GM21367 (cell line): ENCODE data around the gene MMP20.

Experiments used
- ATAC-seq: cut with Tn5 transposase; IDR thresholded peaks from one replicate; pipeline ENCODE4 v1.9.1; 2021; ENCODE audit not compliant: unreplicated experiment

MMP20 gene

GRCh38 chr11:102560555-102561011 is 64.5 kb downstream of the MMP20 start:
- peak; percentile 66 for ATAC-seq

- peak; percentile 44 for ATAC-seq
These were observed 65.3 kb downstream of the MMP20 start for GRCh38 chr11:102559839-102560238.

GRCh38 chr11:102555091-102555490 is 70.0 kb downstream of the MMP20 start:
- no peak for ATAC-seq

- ATAC-seq: peak; percentile 72
These were observed 71.3 kb downstream of the MMP20 start for GRCh38 chr11:102553835-102554282.

GRCh38 chr11:102552447-102553194 is 72.5 kb downstream of the MMP20 start:
- ATAC-seq: no peak

- ATAC-seq: no peak
These were observed 73.1 kb downstream of the MMP20 start for GRCh38 chr11:102552020-102552419.

GRCh38 chr11:102551169-102551781 is 73.9 kb downstream of the MMP20 start:
- no peak for ATAC-seq

GRCh38 chr11:102546923-102547471 is 78.1 kb downstream of the MMP20 start:
- peak; percentile 68 for ATAC-seq

GRCh38 chr11:102546427-102546826 is 78.7 kb downstream of the MMP20 start:
- ATAC-seq: peak; percentile 51

GRCh38 chr11:102545701-102546100 is 79.4 kb downstream of the MMP20 start:
- ATAC-seq: no peak

- no peak for ATAC-seq
These were observed 80.5 kb downstream of the MMP20 start for GRCh38 chr11:102544594-102544993.

GRCh38 chr11:102539567-102539966 is 85.6 kb downstream of the MMP20 start:
- no peak for ATAC-seq

- ATAC-seq: no peak
These were observed 86.2 kb downstream of the MMP20 start for GRCh38 chr11:102538932-102539331.

GRCh38 chr11:102534261-102534872 is 90.8 kb downstream of the MMP20 start:
- ATAC-seq: no peak

- ATAC-seq: no peak
These were observed 94.6 kb downstream of the MMP20 start, which contains the start of gene MMP7 for GRCh38 chr11:102530558-102530957. Gene MMP7, minus strand, starts transcription at chr11:102530747. Its CDS starts 47 bp downstream, at chr11:102530700.

- no peak for ATAC-seq
These were observed 96.5 kb downstream of the MMP20 start for GRCh38 chr11:102528618-102529017.

GRCh38 chr11:102527684-102528083 is 97.4 kb downstream of the MMP20 start:
- no peak for ATAC-seq

GRCh38 chr11:102527041-102527440 is 98.1 kb downstream of the MMP20 start:
- no peak for ATAC-seq
